LNCAP (cell line): ENCODE data around the gene ZNF524.

Source experiments
- TF ChIP-seq, protein P1 (sequence below): fragments of 450-650 bp; IDR thresholded peaks from 2 replicates; pipeline ENCODE4 v1.5.1; 2017; ENCODE audit warnings: mild to moderate bottlenecking

ZNF524 gene

DNA sequence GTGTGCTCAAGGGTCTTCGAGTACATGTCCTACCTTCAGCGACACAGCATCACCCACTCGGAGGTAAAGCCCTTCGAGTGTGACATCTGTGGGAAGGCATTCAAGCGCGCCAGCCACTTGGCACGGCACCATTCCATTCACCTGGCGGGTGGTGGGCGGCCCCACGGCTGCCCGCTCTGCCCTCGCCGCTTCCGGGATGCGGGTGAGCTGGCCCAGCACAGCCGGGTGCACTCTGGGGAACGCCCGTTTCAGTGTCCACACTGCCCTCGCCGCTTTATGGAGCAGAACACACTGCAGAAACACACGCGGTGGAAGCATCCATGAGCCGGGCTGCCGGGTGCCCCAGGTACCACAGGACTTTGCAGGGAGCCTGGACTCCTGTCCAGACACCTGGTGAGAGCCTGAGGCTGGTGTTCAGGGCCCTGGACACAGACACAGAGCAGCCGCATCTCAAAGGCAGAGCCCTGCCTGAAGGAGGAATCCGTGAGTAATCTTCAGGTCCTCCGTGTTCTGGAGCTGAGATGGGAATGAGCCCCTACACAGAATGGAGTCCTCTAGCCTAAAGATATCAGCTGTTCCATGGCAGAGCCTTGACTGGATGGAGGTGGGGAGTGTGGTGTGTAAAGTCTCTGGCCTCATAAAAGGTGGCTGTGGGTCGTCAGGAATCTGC, 44.9 kb downstream of the ZNF524 start:
- TF ChIP-seq, protein P1, sequence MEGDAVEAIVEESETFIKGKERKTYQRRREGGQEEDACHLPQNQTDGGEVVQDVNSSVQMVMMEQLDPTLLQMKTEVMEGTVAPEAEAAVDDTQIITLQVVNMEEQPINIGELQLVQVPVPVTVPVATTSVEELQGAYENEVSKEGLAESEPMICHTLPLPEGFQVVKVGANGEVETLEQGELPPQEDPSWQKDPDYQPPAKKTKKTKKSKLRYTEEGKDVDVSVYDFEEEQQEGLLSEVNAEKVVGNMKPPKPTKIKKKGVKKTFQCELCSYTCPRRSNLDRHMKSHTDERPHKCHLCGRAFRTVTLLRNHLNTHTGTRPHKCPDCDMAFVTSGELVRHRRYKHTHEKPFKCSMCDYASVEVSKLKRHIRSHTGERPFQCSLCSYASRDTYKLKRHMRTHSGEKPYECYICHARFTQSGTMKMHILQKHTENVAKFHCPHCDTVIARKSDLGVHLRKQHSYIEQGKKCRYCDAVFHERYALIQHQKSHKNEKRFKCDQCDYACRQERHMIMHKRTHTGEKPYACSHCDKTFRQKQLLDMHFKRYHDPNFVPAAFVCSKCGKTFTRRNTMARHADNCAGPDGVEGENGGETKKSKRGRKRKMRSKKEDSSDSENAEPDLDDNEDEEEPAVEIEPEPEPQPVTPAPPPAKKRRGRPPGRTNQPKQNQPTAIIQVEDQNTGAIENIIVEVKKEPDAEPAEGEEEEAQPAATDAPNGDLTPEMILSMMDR: no peak

DNA sequence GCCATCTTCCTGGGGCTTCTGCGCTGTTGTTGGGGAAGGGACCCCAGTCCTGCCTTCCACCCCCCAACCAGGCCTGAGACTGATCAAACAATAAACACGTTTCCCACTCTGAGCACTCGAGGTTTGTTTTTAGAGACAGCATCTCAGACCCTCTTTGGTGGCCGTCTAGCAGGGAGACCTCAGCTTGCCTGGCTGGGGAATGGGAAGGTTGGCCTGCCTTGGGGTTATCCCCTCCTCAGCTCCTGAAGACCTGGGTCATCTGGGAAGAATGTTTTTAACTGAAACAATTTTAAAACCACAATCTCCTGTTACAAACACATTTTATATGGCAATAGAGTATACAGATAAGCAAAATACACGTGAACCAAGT, 45.4 kb downstream of the ZNF524 start:
- TF ChIP-seq, protein P1: no peak

DNA sequence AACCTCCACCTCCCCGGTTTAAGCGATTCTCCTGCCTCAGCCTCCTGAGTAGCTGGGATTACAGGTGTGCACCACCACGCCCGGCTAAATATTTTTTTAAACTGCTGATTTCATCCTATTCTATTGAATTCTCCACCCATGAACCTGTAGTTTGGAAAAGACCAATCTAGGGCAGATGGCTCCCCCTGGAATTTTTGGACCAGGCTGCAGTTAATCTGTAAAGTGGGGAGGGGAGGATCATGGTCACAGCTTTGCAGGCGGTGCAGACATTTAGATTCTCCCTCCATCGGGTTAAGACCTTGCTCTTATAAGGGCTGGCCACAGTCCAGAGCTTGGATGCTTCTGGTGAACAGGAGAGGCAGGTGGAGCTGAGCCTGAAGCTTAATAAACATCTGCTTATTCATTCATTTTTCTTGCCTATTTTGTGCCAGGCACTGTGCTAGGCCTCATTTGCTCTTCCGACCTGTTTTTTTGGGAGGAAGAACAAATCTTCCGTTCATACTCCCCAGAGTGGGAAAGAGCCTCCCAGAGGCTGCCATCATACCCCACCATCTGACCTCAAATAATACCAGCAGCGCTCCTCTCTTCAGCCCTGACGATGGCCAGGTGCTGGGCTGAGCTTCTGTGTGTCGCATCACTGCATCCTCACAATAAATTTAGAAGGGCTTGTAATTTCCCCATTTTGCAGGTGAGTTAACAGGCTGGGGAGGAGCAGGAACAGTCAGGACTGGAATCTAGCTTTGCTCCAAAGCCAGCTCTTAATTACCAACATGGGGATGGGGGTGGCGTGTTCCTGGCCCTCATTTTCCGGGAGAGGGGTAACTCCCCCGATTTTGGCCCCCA, 47.0 kb downstream of the ZNF524 start:
- TF ChIP-seq, protein P1: no peak

DNA sequence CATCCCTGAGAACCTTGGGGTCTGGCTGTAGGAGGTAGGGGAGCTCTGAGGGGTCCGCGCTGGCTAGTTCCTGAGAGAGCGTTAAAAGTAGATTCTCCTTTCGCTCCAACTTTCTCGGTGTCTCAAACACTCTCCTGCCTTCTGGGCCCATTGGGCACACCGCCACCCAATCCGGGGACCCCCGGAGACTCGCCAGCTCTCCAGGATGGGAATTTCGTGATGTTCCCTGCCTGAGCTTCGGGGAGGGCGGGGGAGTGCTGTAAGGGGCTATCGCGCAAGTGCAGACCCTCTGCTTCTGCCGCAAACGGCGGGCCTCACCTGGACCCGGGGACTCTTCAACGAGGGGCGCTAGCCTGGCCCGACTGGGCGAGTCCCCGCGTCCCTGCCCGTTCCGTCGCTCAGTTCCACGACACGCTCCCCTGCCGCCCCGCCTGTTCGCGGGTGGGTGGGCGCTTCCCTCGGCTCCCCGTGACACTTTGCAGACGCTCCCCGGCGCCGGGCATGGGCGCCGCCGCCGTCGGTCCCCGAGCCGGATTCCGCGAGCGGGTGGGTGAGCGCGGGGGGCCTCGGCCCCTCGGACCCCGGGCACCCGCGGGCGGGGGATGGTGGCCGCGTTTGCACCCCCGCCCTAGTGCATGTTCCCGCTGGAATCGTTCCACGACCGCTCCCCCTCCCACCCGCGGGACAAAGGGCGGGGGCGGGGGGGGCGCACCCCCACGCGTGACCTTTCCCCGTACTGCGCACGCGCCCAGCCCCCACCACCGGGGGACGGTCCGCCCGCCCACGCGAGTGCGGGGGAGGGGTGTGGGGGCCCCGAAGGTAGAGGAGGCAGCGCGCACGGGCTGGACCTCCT, 47.9 kb downstream of the ZNF524 start, which contains the start of gene CCDC106:
CCDC106 (plus strand) TSS at position 481 of the 853 bp plus-strand sequence. CDS start 835 bp downstream, outside the sequence.
- TF ChIP-seq, protein P1: no peak

DNA sequence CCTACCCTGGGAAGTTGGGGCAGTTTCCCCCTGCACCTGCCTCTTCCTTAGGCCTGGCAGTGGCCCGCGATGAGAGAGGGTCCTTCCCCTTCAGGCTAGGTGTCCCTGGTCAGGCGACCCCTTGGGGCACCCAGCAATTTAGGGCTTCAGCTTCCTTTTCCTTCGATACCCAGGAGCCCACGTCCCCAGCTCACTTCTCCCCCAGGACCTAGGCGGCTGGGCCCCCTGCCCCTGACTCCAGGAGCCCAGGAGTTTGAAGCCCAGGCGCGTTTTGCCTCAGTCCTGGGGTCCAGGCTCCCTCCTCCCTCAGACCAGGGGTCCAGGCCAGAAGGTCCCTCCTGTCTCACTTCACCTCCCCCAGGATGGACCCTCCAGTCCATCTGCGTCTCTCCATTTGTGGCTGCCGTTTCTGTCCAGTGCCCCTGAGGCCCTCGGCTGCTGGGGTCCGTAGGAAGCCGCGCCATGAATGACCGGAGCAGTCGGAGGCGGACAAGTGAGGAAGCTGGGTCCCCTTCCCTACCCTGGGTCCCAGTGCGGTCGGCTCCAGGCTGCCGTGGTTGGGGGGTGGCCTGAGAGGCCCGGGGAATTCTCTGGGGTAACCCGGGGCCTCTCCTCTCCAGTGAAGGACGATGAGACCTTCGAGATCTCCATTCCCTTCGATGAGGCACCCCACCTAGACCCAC, 48.6 kb downstream of the ZNF524 start:
- TF ChIP-seq, protein P1: no peak

DNA sequence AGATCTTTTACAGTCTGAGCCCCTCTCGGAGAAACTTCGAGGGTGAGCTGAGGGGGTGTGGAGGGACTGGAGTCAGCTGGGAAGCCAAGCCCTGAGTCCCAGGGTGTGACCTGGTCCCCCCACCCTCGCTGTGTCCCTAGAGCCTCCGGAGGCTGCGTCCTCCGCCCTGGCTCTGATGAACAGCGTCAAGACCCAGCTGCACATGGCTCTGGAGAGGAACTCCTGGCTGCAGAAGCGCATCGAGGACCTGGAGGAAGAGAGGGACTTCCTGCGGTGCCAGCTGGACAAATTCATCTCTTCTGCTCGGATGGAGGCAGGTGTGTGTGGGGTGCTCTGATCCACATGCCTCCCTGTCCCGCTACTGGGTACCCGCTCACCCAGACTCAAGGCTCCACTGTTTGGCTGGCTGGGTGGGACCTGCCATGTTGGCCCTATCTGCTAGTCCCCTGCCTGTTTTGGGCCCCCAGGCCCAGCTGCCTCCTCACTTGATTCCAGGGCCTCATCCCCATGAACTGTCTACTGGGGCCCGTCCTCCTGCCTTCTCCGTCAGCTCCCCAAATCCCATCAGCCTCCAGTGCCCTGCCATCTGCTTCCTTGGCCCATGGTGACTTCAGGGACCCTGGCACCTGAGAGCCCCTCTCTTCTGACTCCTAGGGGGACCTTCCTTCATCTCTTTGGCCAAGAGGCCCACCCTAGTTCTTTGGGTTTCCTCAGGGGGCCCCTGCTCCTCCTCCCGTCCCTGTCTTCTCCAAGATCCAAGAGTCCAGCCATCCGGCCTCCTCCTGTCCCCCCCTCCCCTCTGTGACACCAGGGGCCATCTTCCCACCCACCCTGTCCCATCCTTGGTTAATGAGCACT, 49.4 kb downstream of the ZNF524 start:
- TF ChIP-seq, protein P1: no peak
